Stimulated activated CD4-positive, alpha-beta T cell treated with anti-CD3 and anti-CD28 coated beads, TNF-alpha, amount 100 ng/mL, for 48 hours (primary cell): Measurements from ENCODE around the gene GNB1L.

ENCODE experiments used
- DNase-seq, 3 donors: peaks; one replicate each; pipeline ENCODE4 v3.0.0-alpha.2; 2020; ENCODE audit warnings: low read depth in 3 of 3

Gene GNB1L

GRCh38 chr22:19735665-19736510 lies 118.8 kb downstream of the GNB1L start:
- DNase-seq = no peak

- DNase-seq = no peak
Observed at GRCh38 chr22:19734837-19735382, 119.8 kb downstream of the GNB1L start.

- no peak for DNase-seq
Observed at GRCh38 chr22:19734163-19734562, 120.5 kb downstream of the GNB1L start.

- DNase-seq = no peak
Observed at GRCh38 chr22:19733755-19734154, 120.9 kb downstream of the GNB1L start.
